ENCODE results near the gene KRTAP21-2. TPM values are rescaled to one million over a fixed set of nuclear protein-coding genes. Genes with fewer than 3 reads are reported as not detected.

The KRTAP21-2 gene
- total RNA-seq, 1 donor from 2014 or later, result not detected

DNA sequence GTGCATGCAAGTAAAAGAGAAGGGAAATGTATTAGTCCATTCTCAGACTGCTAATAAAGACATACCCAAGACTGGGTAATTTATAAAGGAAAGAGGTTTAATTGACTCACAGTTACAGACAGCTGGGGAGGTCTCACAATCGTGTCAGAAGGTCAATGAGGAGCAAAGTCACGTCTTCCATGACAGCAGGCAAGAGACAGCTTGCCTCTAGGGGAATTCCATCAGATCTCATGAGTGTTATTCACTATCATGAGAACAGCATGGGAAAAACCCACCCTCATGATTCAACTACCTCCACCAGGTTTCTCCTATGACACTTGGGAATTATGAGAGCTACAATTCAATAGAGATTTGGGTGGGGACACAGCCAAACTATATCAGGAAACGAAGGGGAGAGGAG is 36.6 kb downstream of the KRTAP21-2 start:
- intact Hi-C loops (cut with micrococcal nuclease), result no loop called here
- no peak overlapping the region for H3K27ac ChIP-seq (replicated peaks)

DNA sequence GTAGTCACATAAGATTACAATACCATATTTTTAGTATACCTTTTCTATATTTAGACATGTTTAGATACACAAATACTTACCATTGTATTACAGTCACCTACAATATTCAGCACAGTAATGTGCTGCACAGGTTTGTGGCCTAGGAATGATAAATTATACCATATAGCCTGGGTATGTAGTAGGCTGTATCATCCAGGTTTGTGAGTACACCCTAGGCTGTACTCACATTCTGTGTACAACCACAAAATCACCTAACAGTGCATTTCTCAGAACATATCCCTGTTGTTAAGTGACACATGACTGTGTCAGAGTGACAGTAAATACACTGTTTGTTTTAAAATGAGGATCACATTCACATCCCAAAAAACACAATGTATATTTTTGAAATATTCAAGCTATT is 39.6 kb downstream of the KRTAP21-2 start:
- TF ChIP-seq, protein P1, sequence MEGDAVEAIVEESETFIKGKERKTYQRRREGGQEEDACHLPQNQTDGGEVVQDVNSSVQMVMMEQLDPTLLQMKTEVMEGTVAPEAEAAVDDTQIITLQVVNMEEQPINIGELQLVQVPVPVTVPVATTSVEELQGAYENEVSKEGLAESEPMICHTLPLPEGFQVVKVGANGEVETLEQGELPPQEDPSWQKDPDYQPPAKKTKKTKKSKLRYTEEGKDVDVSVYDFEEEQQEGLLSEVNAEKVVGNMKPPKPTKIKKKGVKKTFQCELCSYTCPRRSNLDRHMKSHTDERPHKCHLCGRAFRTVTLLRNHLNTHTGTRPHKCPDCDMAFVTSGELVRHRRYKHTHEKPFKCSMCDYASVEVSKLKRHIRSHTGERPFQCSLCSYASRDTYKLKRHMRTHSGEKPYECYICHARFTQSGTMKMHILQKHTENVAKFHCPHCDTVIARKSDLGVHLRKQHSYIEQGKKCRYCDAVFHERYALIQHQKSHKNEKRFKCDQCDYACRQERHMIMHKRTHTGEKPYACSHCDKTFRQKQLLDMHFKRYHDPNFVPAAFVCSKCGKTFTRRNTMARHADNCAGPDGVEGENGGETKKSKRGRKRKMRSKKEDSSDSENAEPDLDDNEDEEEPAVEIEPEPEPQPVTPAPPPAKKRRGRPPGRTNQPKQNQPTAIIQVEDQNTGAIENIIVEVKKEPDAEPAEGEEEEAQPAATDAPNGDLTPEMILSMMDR (IDR thresholded peaks at IDR 0.05; ENCODE audit: borderline replicate concordance), result no peak
- H3K27ac ChIP-seq (replicated peaks), result no peak overlapping the region

More for the DNA sequence above, 36.6 kb downstream of the KRTAP21-2 start:
- no peaks in the 10 kb centered on the region for H3K4me1 ChIP-seq
- no peak for DNase-seq
- H3K9me3 ChIP-seq (replicated peaks), result peaks cover 31% of the 10 kb centered on the region
- TF ChIP-seq, protein P1 (IDR thresholded peaks at IDR 0.05; ENCODE audit: borderline replicate concordance), result no peak
- H3K4me3 ChIP-seq, result no peak overlapping the region
- no peaks in the 10 kb centered on the region for H3K27me3 ChIP-seq (ENCODE audit: low read depth)
- no peaks in the 10 kb centered on the region for H3K36me3 ChIP-seq

More for the DNA sequence above, 39.6 kb downstream of the KRTAP21-2 start:
- intact Hi-C loops (cut with micrococcal nuclease), result no loop called here
- peaks cover 15% of the 10 kb centered on the region for H3K9me3 ChIP-seq (replicated peaks)
- DNase-seq, result no peak
- no peaks in the 10 kb centered on the region for H3K27me3 ChIP-seq (ENCODE audit: low read depth)
- H3K4me3 ChIP-seq, result no peak overlapping the region
- no peaks in the 10 kb centered on the region for H3K4me1 ChIP-seq
- no peaks in the 10 kb centered on the region for H3K36me3 ChIP-seq

Other genes with a start within 250 kb of the KRTAP21-2 start
- gene KRTAP19-5, start 245.1 kb downstream of the KRTAP21-2 start, total RNA-seq, result not detected
- not detected for gene KRTAP19-6, start 205.4 kb downstream of the KRTAP21-2 start, total RNA-seq
- not detected for gene KRTAP19-7, start 185.9 kb downstream of the KRTAP21-2 start, total RNA-seq
- gene KRTAP22-2, start 156.9 kb downstream of the KRTAP21-2 start, total RNA-seq, result not detected
- gene KRTAP6-3, start 154.8 kb downstream of the KRTAP21-2 start, total RNA-seq, result not detected
- gene KRTAP6-2, start 148.4 kb downstream of the KRTAP21-2 start, total RNA-seq, result not detected
- gene KRTAP22-1, start 146.2 kb downstream of the KRTAP21-2 start, total RNA-seq, result not detected
- gene KRTAP6-1, start 133.3 kb downstream of the KRTAP21-2 start, total RNA-seq, result not detected
- gene KRTAP20-1, start 130.8 kb downstream of the KRTAP21-2 start, total RNA-seq, result not detected
- not detected for gene KRTAP20-4, start 126.6 kb downstream of the KRTAP21-2 start, total RNA-seq
- not detected for gene KRTAP20-2, start 112.1 kb downstream of the KRTAP21-2 start, total RNA-seq
- gene KRTAP20-3, start 104.4 kb downstream of the KRTAP21-2 start, total RNA-seq, result not detected
- gene KRTAP21-3, start 28.5 kb downstream of the KRTAP21-2 start, total RNA-seq, result not detected
- not detected for gene KRTAP21-1, start 8.2 kb upstream of the KRTAP21-2 start, total RNA-seq
- not detected for gene KRTAP8-1, start 66.0 kb upstream of the KRTAP21-2 start, total RNA-seq
- gene KRTAP7-1, start 82.5 kb upstream of the KRTAP21-2 start, total RNA-seq, result not detected
- gene KRTAP11-1, start 134.3 kb upstream of the KRTAP21-2 start, total RNA-seq, result not detected